ENCODE measurements around the gene LANCL3.

Gene LANCL3

DNA sequence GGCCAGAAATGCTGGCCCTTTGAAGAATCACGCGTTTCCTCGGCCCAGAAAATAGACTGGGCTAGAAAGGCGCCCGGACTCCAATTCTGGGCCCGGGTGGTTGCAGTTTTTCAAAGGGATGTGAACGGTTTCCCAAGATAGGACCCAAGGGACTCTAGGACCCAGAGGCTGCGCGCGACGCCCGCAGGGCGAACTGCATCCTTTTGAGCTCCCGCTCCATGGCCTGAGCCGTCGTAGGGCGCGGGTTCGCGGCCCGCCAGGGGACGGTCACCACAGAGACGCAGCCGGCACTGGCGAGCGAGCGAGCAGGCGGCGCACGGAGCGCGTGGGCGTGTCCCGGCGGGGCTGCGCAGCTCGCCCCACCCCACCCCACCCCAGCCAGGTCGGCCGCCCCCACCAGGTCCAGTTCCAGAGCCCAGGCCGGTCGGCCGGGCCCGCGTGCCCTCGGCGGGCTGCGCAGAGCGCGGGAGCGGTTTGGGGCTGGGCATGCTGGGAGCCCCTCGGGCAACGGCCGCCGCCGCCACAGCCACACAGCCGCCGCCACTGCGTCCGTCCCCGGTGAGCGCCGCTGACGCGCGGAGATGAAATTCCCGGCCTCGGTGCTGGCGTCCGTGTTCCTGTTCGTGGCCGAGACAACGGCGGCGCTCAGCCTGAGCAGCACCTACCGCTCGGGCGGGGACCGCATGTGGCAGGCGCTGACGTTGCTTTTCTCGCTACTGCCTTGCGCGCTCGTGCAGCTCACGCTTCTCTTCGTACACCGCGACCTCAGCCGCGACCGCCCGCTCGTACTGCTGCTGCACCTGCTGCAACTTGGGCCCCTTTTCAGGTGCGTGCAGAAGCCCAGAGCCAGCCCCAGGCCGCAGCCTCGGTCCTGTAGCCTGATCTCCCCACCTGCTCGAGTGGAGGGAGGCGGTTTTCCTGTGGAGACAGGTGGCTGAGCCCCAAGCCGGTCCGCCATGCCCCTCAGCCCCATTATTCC is 114.2 kb downstream of the LANCL3 start, which contains the start of gene XK:
Gene XK (plus strand): TSS at position 411 of the 979 bp plus-strand sequence. CDS start 171 bp downstream, at position 582.
- peak; percentile 63 for DNase-seq

DNA sequence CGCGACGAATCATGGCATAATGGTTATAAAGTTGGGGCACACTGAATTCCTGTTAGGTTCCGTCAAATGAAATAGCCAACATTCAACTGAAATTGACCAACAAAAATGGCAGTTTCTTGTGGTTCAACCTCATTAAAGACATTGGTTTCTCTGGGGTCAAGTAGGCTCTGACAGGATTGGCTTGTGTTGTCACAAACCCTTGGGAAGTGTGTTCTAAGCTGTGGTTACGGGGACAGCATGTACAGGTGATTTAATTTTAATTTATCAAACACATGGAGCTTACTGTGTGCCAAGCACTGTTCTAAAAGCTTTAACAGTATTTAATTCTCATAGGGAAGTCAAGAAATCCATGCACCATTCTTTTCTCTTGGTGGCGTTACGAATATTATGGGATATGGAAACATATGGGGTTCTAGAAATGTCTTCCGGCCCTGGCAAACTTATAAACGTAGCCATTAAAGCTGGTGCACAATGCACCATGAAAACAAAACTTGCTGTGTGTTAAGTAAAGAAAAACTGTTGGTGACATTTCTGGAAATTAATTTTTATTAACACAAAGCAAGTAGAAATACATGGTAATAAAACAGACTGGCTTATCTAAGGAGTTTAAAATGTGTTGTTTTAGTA is 115.0 kb downstream of the LANCL3 start:
- DNase-seq: no peak

DNA sequence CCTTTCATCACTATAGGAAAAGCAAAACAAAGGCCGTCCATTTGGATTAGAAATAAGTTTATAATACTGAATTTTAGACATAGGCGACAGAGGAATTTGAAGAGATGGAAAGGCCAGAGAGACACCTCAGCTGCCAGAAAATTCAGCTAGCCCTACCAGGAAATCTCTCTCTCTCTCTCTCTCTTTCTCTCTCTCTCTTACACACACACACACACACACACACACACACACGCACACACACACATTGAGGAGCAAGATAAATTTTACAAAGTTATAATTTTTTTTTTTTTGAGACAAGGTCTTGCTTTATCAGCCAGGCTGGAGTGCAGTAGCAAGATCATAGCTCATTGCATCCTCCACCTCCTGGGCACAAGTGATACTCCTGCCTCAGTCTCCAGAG is 115.5 kb downstream of the LANCL3 start:
- DNase-seq: no peak

DNA sequence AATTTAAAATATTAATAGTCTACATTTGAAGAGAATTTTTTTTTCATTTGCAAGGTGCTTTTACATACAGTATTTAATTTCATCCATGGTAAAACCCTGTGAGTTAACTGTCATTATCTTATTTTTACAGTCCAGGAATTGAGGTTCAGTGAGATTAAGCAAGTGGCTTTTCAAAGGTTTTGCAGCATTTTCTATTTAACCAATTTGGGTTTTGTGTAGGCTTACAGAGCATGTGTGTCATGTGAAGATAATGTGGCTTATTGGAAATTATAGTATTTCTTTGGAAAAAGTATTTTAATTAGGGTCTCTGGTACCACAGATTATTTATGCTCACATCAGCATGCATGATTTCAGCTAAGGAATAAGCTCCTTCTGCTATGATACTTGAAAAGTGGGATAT is 118.7 kb downstream of the LANCL3 start:
- no peak for DNase-seq

DNA sequence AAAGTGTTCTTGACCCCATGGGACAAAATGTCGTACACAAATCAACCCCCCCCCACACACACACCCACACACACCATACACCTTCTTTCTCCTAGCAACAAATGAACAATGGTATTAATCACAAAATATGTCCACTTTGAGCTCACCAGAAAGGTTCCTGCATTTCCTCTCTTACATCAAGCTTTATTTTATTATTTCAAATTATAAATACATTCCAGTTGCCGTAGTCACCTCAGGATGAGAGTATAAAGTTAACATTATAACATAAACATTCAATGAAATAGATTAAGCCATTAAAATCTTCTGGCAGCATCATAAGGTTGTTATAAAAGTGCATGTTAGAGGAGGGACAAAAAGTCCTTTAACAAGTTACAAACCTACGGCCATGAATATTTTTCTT is 121.5 kb downstream of the LANCL3 start:
- no peak for DNase-seq

DNA sequence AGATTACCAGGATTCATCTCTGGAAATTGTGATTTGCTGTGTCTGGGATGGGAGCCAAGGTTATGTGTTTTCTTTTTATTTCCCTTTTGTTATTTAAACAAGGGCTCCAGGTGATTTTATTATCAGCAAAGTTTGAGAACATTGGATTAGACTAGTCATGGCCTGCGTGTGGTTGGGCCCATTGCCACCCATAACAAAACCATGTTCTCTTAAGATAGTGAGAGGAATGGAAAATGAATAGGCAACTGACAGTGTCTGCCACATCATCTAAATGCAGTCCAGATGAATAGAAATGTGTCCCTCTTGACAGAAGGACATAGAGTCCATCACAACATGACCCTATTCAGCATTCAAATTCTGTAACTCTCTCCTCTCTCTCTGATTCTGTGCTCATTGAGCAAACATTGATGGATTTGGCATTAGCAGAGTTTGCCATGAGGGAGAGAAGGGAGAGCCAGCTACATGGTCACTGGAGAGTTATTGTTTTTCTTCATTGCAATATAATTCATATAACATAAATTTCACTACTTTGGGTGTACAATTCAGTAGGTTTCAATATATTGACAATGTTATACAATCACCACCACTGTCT is 125.8 kb downstream of the LANCL3 start:
- DNase-seq: no peak

DNA sequence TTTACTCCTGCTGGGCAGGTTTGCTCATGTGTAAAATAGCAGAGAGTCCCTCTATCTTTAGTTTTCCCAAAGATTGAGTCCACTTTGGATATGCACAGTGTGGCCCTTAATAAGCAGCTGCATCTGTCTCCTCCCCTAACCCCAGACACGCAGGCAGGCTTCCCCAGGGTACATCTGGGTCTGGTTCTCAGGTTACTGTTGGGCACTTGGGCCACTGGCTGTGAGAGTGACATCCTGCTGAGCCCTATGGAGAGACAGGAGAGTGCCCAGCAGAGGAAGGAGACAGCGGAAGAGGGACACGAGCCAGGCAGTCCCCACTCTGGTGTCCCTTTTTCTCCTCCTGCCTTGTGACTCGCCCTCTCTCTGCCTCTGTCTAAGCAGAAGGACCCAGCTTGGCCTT is 130.1 kb downstream of the LANCL3 start:
- no peak for DNase-seq

DNA sequence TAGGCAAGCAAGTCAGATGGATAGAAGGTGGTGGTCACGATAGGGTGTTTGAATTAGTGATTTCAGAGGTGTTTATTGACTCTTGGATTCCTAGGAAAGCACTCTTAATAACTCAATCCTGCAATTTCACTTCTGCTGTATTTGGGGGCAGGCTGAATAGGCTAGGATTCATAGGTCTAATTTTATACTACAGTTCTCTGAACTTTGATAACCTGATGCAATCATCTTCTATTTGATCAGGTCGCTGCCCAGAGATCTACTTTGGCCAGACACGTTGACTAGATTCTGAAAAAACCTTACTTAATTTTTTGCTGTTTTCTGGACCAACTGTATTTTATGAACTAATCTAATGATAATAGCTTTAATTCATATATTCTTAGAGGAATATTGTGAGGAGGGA is 140.5 kb downstream of the LANCL3 start:
- no peak for DNase-seq

DNA sequence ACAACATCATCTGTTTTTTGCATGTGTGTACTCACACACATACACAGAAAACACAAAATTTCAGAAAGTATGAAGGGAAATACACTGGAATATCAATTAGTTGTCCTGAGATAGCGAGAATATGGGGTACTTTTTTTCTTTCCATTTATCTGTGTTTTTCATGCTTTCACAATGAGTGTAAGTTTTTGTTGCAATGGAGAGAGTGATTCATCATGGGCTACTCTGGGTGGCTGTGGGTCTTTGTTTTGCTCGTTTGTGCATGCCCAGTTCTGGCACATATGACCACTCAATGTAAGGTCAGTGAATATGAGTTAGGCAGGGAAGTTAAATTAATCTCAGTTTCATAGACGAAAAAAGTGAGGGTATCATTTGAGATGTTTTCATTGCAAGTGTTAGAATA is 141.0 kb downstream of the LANCL3 start:
- no peak for DNase-seq

DNA sequence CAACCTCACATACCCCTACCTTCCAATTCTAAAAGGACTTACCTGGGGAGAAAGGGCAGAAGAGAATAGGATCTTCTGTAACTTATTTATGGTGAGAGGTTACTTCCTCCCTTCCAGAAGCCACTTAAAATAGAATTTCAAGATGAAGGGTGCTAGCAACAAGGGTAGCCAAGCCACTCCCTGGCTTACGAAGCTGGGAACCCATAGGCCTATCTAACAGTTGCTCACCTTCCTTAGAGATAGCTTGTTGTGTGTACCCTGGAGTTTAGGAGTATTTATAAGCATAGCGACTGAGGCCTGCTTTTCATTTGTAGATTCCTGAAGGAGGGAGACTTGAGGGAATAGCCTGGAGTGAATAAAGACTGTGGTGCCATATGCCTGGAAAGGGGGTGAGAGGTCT is 143.0 kb downstream of the LANCL3 start:
- DNase-seq: no peak

DNA sequence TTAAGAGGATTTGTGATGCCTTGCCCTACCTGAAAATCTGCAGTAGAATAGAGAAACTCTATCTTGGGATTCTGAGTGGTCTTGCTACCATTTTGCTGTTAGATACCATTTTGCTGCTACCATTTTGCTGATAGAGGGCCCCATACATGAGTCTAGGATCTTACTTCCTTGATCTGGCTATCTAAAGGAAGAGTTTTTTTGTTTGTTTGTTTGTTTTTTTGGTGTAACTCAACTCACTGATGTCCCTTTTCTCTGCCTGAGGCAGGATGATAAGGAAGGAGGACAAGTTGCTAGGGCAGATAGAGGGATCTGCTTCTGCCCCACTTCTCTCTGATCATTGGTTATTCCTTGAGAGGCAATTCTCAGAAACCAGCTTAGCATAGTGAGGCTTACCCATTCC is 145.1 kb downstream of the LANCL3 start:
- no peak for DNase-seq

DNA sequence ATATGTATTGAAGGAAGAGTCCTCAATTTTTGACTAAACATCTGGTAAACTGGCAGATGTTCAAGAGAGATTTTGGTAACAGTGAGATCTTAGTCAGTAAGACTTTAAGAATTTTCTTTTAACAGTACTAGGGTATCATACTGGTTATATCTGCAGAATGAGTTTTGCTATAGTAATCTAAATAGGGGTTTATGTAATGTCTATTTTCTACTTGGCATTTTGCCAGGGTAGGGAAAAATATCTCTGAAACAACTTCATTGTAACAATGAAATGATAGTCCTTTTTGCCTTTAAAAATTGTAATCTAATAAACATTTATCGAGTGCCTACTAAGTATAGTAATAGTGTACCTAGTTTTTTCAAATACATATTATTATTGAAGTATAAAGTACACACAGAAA is 146.2 kb downstream of the LANCL3 start:
- no peak for DNase-seq

DNA sequence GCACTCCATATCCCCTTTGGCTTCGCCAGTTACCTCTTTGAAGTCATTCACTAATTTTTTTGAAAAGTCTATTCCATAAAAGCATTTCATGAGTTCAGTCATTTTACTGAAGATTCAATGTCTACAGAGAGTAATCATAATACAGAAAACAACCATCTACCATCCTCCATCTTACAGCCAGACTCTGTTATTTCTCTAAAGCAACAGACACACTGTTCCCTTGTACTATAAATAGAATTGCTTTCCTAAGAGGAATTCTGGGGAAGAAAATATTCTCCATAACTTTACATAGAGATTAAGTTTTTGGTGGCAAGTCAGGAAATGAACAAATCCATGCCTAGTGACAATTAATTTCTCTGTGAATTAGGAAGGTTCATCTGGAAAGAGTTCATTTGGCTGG is 151.1 kb downstream of the LANCL3 start:
- no peak for DNase-seq

DNA sequence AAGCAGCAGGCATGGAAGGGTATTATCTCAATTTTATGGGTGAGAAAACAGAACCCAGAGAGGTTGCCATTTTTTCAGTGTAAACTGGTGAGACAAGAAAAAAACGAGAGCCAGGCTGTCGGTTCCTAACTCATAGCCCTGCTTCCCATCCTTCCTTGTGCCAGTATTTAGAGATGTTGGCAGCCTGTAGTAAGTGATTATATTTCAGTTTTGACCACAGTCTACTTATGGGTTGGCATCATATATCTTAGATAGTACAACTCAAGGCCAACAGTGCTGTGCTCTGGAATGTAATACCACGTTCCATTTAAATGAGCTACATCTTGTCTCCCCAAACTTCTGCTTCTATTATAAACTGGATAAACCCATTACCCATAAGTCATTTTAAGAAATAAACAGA is 154.9 kb downstream of the LANCL3 start:
- DNase-seq: no peak

Measured in activated CD8-positive, alpha-beta memory T cell treated with anti-CD3 and anti-CD28 coated beads, Interleukin-2, amount 50 U/mL, for 48 hours (primary cell).